HG03460 (cell line): ENCODE measurements around the gene PPP2R2D.
A peak's percentile ranks its signal among the peaks of the same experiment; 100 is the strongest.
"Not testable (repeated sequence)": the region's sequence is repeated elsewhere in the genome, so short reads cannot be mapped to it uniquely, and the experiment has no call there.

Experiments used
- ATAC-seq: cut with Tn5 transposase; IDR thresholded peaks from one replicate; pipeline ENCODE4 v1.9.1; 2021; ENCODE audit not compliant: unreplicated experiment

PPP2R2D gene

DNA sequence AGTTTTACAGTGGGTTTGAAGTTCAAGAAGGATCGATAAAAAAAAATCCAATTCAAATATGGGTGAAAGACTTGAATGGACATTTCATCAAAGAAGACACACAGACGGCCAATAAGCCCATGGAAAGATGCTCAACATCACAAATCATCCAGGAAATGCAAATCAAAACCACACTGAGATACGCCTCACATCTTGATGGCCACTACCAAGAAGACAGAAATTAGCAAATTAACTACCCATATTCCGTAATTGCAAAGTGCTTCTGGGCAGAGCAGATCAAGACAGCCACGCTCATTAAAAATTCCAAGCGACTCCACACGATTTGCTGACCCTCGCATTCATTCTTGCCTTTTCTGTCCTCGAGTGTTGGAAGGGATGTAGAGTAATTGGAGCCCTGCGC is 34.1 kb upstream of the PPP2R2D start:
- ATAC-seq = no peak

- ATAC-seq = no peak
These were observed 32.4 kb upstream of the PPP2R2D start for GRCh38 chr10:131868436-131868835.

GRCh38 chr10:131869344-131869743 is 31.5 kb upstream of the PPP2R2D start:
- ATAC-seq = no peak

DNA sequence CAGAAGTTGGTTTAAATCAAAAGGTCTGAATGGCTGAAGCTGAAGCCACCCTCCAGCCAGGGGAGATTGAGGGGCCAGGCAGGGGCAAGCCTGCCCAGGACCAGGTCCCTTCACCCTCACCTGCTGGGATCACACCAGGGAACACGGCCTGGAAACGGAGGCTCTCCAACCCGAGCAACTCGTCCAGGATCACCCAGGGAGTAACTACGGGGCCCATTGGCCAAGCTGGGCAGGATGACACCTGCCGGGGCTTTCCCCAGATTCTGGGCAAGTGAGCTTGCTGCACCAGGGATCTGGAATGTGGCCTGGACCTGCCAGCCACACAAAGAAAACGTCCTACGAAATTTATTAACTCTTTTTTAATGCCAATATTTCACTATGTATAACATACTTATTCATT is 30.4 kb upstream of the PPP2R2D start:
- ATAC-seq = no peak

- no peak for ATAC-seq
These were observed 29.8 kb upstream of the PPP2R2D start for GRCh38 chr10:131870831-131871672.

GRCh38 chr10:131871673-131872005 is 29.2 kb upstream of the PPP2R2D start:
- no peak for ATAC-seq

DNA sequence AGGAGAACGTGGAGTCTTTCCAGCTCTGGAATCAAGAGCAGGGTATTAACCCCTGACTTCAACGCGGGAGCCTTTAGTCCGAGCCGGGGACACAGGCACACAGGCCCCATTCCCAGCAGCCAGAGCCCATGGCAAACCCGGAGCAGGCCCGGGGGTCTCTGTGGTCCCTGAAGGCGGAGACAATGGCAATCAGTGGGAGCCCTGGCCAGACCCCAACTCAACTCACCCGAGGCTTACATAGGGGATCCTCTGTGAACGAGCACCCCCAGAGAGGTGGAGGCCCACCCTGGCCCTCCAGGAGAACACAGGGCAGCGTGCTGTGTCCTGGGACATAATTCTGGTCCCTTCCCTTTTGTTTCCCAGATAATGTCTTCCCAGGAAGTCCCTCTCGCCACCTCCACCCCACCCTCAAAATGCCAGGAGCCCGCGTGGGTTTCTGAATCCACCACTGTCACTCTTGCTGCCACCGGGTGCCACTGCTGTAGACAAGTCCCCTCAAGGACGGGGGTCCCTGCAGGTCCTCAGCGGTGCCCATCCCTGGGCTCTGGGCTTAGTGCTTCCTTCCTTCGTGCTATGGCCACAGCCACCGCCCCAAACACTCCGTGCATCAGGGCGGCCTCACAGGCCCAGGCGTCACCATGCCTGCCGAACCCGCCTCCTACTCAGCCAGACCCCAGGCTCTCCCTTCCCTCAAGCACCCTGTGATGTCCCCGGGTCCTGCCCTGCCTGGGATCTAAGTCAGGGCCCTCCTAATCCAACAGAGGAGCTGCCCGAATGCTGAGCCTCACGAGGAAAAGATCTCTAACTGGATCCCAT is 28.6 kb upstream of the PPP2R2D start:
- no peak for ATAC-seq

- ATAC-seq = no peak
These were observed 27.9 kb upstream of the PPP2R2D start for GRCh38 chr10:131872827-131873375.

- peak; percentile 89 for ATAC-seq
These were observed 25.8 kb upstream of the PPP2R2D start for GRCh38 chr10:131874991-131875451.

DNA sequence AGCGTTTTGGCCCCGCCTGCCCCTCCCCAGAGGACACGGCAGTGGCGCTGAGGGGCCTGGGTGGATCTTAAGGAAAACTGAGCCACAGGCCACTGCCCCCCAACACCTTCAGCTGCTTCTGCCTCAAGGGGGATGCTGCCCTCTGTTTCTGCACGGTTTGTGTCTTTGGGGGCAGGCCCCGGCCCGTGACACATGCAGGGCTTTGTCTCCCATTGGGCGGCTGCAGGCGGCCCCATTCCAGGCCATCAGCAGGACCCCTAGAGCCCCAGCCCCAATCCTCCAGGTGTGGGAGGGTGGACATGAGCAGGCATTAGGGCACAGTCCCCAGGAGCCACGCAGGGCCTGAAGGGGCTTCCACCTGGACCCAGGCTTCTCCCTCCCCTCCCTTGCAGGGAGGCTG is 25.3 kb upstream of the PPP2R2D start:
- no peak for ATAC-seq

GRCh38 chr10:131876017-131876416 is 24.8 kb upstream of the PPP2R2D start:
- no peak for ATAC-seq

- no peak for ATAC-seq
These were observed 24.3 kb upstream of the PPP2R2D start for GRCh38 chr10:131876508-131876907.

GRCh38 chr10:131880016-131880590 is 20.7 kb upstream of the PPP2R2D start:
- no peak for ATAC-seq

GRCh38 chr10:131881104-131881880 is 19.5 kb upstream of the PPP2R2D start:
- no peak for ATAC-seq

DNA sequence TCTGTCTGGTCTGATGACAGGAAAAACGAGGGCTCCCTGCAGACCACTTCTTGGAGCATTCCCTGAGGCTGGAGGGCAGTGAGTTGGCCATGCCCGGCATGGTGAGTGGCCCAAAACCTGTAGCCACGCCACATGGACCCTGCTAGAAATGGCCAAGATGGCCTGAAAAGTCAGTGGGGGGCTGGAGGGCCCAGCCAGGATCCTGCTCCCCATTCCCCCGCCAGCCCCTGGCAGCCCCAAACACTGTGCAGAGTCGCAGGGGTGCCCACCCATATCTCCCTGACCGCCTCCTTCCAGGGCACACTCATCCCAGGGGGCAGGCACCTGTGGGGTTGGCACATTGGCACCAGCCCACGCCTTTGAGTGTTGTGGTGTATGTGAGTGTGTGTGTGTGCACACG is 18.7 kb upstream of the PPP2R2D start:
- no peak for ATAC-seq

GRCh38 chr10:131882590-131883451 is 18.0 kb upstream of the PPP2R2D start:
- no peak for ATAC-seq

GRCh38 chr10:131883621-131884393 is 17.0 kb upstream of the PPP2R2D start:
- ATAC-seq = not testable (repeated sequence)

- peak; percentile 97 for ATAC-seq
These were observed 15.2 kb upstream of the PPP2R2D start for GRCh38 chr10:131885391-131886165.
